ENCODE data around the gene L1CAM. TPM values are rescaled to one million over a fixed set of nuclear protein-coding genes. Genes with fewer than 3 reads are reported as not detected.

Gene L1CAM
- total RNA-seq, 1 donor from 2014 or later = 16.6 TPM

DNA sequence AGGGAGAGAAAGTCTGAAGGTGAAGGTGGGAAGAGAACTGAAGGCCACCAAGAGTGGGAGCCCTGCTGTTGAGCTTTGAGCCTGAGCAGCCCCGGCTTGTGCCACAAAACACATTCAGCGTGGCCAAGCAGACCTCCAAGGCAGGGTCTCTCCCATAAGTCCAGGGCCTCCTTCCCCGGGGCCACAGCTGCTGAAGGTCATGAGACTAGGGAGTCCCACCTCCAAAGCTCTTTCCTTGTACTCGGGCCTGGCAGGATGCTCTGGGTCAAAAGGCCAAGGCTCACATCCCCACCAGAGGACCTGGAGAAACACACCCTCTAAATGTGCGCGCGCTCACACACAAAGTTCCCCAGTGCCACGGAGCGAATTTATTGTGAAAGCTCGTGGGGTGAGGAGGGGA, 43.6 kb upstream of the L1CAM start:
- H3K4me1 Mint-ChIP-seq (ENCODE audit: unreplicated experiment) = peaks cover 21% of the 10 kb centered on the region
- DNase-seq (ENCODE audit: extremely low spot score, unreplicated experiment) = no peak
- no peaks in the 10 kb centered on the region for H3K27me3 Mint-ChIP-seq (ENCODE audit: unreplicated experiment)
- TF ChIP-seq, protein P1, sequence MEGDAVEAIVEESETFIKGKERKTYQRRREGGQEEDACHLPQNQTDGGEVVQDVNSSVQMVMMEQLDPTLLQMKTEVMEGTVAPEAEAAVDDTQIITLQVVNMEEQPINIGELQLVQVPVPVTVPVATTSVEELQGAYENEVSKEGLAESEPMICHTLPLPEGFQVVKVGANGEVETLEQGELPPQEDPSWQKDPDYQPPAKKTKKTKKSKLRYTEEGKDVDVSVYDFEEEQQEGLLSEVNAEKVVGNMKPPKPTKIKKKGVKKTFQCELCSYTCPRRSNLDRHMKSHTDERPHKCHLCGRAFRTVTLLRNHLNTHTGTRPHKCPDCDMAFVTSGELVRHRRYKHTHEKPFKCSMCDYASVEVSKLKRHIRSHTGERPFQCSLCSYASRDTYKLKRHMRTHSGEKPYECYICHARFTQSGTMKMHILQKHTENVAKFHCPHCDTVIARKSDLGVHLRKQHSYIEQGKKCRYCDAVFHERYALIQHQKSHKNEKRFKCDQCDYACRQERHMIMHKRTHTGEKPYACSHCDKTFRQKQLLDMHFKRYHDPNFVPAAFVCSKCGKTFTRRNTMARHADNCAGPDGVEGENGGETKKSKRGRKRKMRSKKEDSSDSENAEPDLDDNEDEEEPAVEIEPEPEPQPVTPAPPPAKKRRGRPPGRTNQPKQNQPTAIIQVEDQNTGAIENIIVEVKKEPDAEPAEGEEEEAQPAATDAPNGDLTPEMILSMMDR (IDR thresholded peaks at IDR 0.05) = no peak
- no peak overlapping the region for H3K27ac Mint-ChIP-seq (ENCODE audit: unreplicated experiment)
- no peak overlapping the region for H3K4me3 Mint-ChIP-seq (ENCODE audit: unreplicated experiment)
- no peaks in the 10 kb centered on the region for H3K9me3 Mint-ChIP-seq (ENCODE audit: unreplicated experiment)
- H3K36me3 Mint-ChIP-seq (ENCODE audit: unreplicated experiment) = peaks cover 5% of the 10 kb centered on the region

DNA sequence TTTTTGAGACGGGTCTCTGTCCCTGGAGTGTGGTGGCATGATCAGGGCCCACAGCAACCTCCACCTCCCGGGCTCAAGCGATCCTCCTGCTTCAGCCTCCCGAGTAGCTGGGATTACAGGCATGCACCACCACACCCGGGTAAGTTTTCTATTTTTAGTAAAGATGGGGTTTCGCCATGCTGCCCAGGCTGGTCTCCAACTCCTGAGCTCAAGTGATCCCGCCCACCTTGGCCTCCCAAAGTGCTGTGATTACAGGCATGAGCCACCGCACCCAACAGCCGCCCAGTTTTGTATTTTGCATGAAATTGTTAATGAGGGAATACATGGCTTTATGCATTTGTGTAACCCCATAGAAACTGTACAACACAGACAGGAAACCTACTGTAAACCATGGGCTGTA, 42.9 kb upstream of the L1CAM start:
- Mint-ChIP-seq H3K27me3 (ENCODE audit: unreplicated experiment) (no peaks in the 10 kb centered on the region), H3K4me3 (ENCODE audit: unreplicated experiment) (no peak overlapping the region), H3K9me3 (ENCODE audit: unreplicated experiment) (no peaks in the 10 kb centered on the region), H3K4me1 (ENCODE audit: unreplicated experiment) (peaks cover 19% of the 10 kb centered on the region), H3K36me3 (ENCODE audit: unreplicated experiment) (peaks cover 5% of the 10 kb centered on the region), H3K27ac (ENCODE audit: unreplicated experiment) (no peak overlapping the region)
- TF ChIP-seq, protein P1 (IDR thresholded peaks at IDR 0.05) = no peak
- no peak for DNase-seq (ENCODE audit: extremely low spot score, unreplicated experiment)

DNA sequence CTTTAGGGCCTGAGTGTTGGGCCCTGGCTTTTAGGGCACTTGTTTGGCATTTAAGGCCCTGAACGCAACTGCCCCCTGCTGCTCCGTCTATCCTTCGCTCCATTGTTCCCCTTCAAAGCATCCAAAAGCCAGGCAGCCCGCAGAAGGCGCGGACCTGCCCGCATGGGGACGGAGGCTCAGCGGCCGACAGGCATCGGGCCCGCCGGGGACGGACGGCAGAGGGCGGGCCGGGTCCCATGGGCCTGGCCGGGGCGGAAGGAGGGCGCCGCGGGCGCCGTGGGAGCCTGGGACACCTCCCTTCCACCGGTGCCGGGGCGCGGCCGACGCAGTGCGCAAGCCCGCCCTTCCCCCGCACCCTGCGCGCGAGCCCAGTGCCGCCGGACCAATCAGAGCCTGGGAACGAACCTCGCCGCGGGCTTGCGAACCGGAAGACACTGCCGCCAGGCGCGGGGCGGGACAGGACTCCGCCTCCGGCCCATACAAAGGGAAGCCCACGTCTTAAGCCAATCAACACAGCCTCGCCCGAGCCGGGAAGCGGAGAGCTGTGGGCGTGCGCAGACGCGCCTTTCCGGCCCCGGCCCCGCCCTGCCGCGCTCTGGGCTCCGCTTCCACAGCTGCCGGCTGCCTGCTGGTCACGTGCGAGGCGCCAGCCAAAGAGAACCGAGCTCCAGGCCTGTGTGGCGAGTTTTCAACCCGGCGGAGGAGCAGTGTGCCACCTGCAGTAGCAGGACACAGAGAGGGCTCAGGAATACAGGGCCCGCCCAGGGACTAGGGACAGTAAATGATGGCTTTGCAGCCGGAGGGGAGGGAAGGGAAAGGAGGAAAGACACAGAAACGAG, 42.2 kb upstream of the L1CAM start:
- Mint-ChIP-seq H3K27me3 (ENCODE audit: unreplicated experiment) (no peaks in the 10 kb centered on the region), H3K4me1 (ENCODE audit: unreplicated experiment) (peaks cover 16% of the 10 kb centered on the region), H3K36me3 (ENCODE audit: unreplicated experiment) (peaks cover 5% of the 10 kb centered on the region), H3K4me3 (ENCODE audit: unreplicated experiment) (peak overlapping the region; percentile 78), H3K27ac (ENCODE audit: unreplicated experiment) (peak overlapping the region; percentile 95), H3K9me3 (ENCODE audit: unreplicated experiment) (no peaks in the 10 kb centered on the region)
- peak; percentile 98 for DNase-seq (ENCODE audit: extremely low spot score, unreplicated experiment)
- TF ChIP-seq, protein P1 (IDR thresholded peaks at IDR 0.05) = no peak

DNA sequence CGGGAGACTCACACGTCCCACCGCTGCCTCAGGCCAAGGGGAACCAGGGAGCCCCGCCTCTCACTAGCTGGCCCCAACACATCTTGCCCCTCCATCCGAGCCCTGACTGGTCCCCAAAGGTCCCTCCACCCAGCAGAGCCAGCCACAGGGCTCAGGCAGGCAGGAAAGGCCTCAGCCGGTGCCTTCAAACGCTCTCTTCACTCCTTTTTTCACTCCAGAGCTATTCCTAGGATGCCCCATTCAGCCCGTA, 41.6 kb upstream of the L1CAM start:
- no peaks in the 10 kb centered on the region for H3K27me3 Mint-ChIP-seq (ENCODE audit: unreplicated experiment)
- peak overlapping the region; percentile 73 for H3K4me3 Mint-ChIP-seq (ENCODE audit: unreplicated experiment)
- H3K9me3 Mint-ChIP-seq (ENCODE audit: unreplicated experiment) = no peaks in the 10 kb centered on the region
- peak overlapping the region; percentile 85 for H3K27ac Mint-ChIP-seq (ENCODE audit: unreplicated experiment)
- peaks cover 5% of the 10 kb centered on the region for H3K36me3 Mint-ChIP-seq (ENCODE audit: unreplicated experiment)
- DNase-seq (ENCODE audit: extremely low spot score, unreplicated experiment) = no peak
- TF ChIP-seq, protein P1 (IDR thresholded peaks at IDR 0.05) = no peak
- peaks cover 15% of the 10 kb centered on the region for H3K4me1 Mint-ChIP-seq (ENCODE audit: unreplicated experiment)

DNA sequence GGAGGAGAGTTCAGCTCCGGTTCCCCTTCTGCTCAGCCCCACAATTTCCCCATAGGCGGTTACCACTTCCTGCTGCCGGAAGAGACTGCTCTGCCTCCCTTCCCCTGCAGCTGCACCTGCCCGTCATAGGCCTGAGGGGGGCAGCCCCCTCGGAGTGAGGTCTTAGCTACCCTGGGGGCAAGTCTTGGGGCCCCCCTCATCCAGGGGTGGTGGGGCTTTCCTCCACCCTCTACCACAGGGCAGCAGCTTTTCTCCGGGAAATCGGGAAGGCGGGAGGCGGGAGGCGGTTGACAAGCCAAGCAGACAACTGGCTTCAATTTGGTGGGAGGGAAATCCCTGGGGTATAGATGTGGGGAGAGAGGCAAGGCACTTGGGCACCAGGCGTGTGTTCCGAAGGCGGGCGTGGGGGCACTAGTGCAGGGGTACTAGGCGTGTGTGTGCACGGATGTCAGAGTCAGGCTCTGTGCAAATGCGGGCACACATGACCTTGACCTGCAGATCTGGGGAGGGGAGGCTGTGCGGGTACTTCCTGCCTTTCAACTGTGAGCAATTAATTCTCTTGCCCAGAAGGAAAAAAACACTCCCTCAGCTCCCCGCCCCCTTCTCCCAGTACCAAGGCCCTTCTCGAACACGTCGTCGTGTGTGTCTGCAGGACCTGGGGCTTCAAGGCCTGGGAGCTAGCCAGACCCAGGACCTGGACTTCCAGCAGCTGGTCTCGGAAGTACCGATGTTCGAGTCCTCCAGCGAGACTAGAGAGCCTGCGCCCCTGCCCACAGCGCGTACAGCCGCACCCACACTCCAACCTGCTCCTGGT, 41.1 kb upstream of the L1CAM start:
- Mint-ChIP-seq H3K4me3 (ENCODE audit: unreplicated experiment) (peak overlapping the region; percentile 73), H3K9me3 (ENCODE audit: unreplicated experiment) (no peaks in the 10 kb centered on the region), H3K27me3 (ENCODE audit: unreplicated experiment) (no peaks in the 10 kb centered on the region), H3K27ac (ENCODE audit: unreplicated experiment) (peak overlapping the region; percentile 85), H3K4me1 (ENCODE audit: unreplicated experiment) (peaks cover 17% of the 10 kb centered on the region), H3K36me3 (ENCODE audit: unreplicated experiment) (peaks cover 5% of the 10 kb centered on the region)
- TF ChIP-seq, protein P1 (IDR thresholded peaks at IDR 0.05) = no peak
- DNase-seq (ENCODE audit: extremely low spot score, unreplicated experiment) = no peak

All from osteocyte (in vitro differentiated cells).